WTC11 (cell line): ENCODE measurements around the gene DERL2. TPM values are rescaled to one million over a fixed set of nuclear protein-coding genes. Genes with fewer than 3 reads are reported as not detected.

Experiments
- ATAC-seq: fragments of 200-7000 bp; cut with Tn5 transposase; 2 replicates; pipeline ENCODE4 v1.10.0; 2021; ENCODE audit warnings: mild to moderate bottlenecking, moderate library complexity
- CTCF ChIA-PET: fragments of 300-600 bp; sonication (Branson Sonifier 250); formaldehyde crosslinking; loops from one replicate; lab custom pipeline; 2021; ENCODE audit warnings: antibody characterized with exemption; lab: Charles Lee
- POLR2A ChIA-PET: fragments of 350-600 bp; sonication (Branson Sonifier 250); formaldehyde crosslinking; loops from one replicate; lab custom pipeline; 2021; ENCODE audit warnings: antibody characterized with exemption; lab: Charles Lee
- DNase-seq: peaks from one replicate; pipeline ENCODE4 v3.0.0; 2021; ENCODE audit warnings: low spot score
- H3K27ac Mint-ChIP-seq: 2 replicates; pipeline ENCODE4 v1.8.0; 2021; ENCODE audit warnings: mixed read lengths
- H3K27me3 Mint-ChIP-seq: 2 replicates; pipeline ENCODE4 v1.8.0; 2021; ENCODE audit warnings: low read depth, mild to moderate bottlenecking, moderate library complexity, mixed read lengths
- H3K36me3 Mint-ChIP-seq: 2 replicates; pipeline ENCODE4 v1.8.0; 2021; ENCODE audit warnings: mixed read lengths
- H3K4me1 Mint-ChIP-seq: 2 replicates; pipeline ENCODE4 v1.8.0; 2022; ENCODE audit warnings: mixed read lengths
- H3K4me3 Mint-ChIP-seq: 2 replicates; pipeline ENCODE4 v1.8.0; 2021; ENCODE audit warnings: mild to moderate bottlenecking, moderate library complexity, mixed read lengths
- H3K9me3 Mint-ChIP-seq: 2 replicates; pipeline ENCODE4 v1.8.0; 2021; ENCODE audit warnings: mixed read lengths
- ATF2 ChIP-seq: sonication (generic); formaldehyde crosslinking; IDR thresholded peaks from 2 replicates; pipeline ENCODE4 v1.8.1; 2022; ENCODE audit warnings: low read depth, missing genetic modification reagents, borderline replicate concordance
- CBFB ChIP-seq: sonication (generic); formaldehyde crosslinking; IDR thresholded peaks from 2 replicates; pipeline ENCODE4 v1.8.1; 2022; ENCODE audit warnings: mild to moderate bottlenecking, low read depth, missing genetic modification reagents
- EMX1 ChIP-seq: fragments of 250-450 bp; sonication (Bioruptor Pico); IDR thresholded peaks from 2 replicates; pipeline ENCODE4 v1.8.0; 2021; ENCODE audit warnings: mild to moderate bottlenecking
- GABPB1 ChIP-seq: sonication (generic); formaldehyde crosslinking; IDR thresholded peaks from 2 replicates; pipeline ENCODE4 v1.8.1; 2023; ENCODE audit warnings: mild to moderate bottlenecking, missing genetic modification reagents
- GTF2I ChIP-seq: fragments of 250-450 bp; sonication (Bioruptor Pico); conservative IDR thresholded peaks from 2 replicates; pipeline ENCODE4 v1.4.0; 2021; ENCODE audit warnings: mild to moderate bottlenecking
- IRF2 ChIP-seq: sonication (generic); formaldehyde crosslinking; IDR thresholded peaks from 2 replicates; pipeline ENCODE4 v1.8.0; 2022; ENCODE audit warnings: low read depth, missing genetic modification reagents, borderline replicate concordance
- KAT7 ChIP-seq: sonication (generic); formaldehyde crosslinking; IDR thresholded peaks from 2 replicates; pipeline ENCODE4 v1.8.1; 2023; ENCODE audit warnings: missing genetic modification reagents, mild to moderate bottlenecking, borderline replicate concordance
- MYBL2 ChIP-seq: sonication (generic); formaldehyde crosslinking; IDR thresholded peaks from 2 replicates; pipeline ENCODE4 v1.8.1; 2023; ENCODE audit warnings: mild to moderate bottlenecking, moderate library complexity, missing genetic modification reagents
- NFYB ChIP-seq: sonication (generic); formaldehyde crosslinking; conservative IDR thresholded peaks from 2 replicates; pipeline ENCODE4 v1.8.0; 2022; ENCODE audit warnings: low read depth, missing genetic modification reagents
- OVOL2 ChIP-seq: fragments of 250-450 bp; sonication (Bioruptor Pico); IDR thresholded peaks from 2 replicates; pipeline ENCODE4 v1.9.0; 2021; ENCODE audit warnings: mild to moderate bottlenecking, borderline replicate concordance
- PRRX2 ChIP-seq: fragments of 250-450 bp; sonication (Bioruptor Pico); IDR thresholded peaks from 2 replicates; pipeline ENCODE4 v1.8.0; 2021; ENCODE audit warnings: mild to moderate bottlenecking
- TP53 ChIP-seq: sonication (generic); formaldehyde crosslinking; IDR thresholded peaks from 2 replicates; pipeline ENCODE4 v1.8.1; 2023; ENCODE audit warnings: mild to moderate bottlenecking, missing genetic modification reagents
- USF1 ChIP-seq: sonication (generic); formaldehyde crosslinking; IDR thresholded peaks from 2 replicates; pipeline ENCODE4 v1.8.0; 2022; ENCODE audit warnings: mild to moderate bottlenecking, missing genetic modification reagents
- ZBTB21 ChIP-seq: sonication (generic); formaldehyde crosslinking; IDR thresholded peaks from 2 replicates; pipeline ENCODE4 v1.8.1; 2023; ENCODE audit warnings: mild to moderate bottlenecking, missing genetic modification reagents, borderline replicate concordance
- ZBTB43 ChIP-seq: sonication (generic); formaldehyde crosslinking; IDR thresholded peaks from 2 replicates; pipeline ENCODE4 v1.8.1; 2023; ENCODE audit warnings: mild to moderate bottlenecking, missing genetic modification reagents
- ZMAT4 ChIP-seq: fragments of 250-450 bp; sonication (Bioruptor Pico); IDR thresholded peaks from 2 replicates; pipeline ENCODE4 v1.9.0; 2021; ENCODE audit warnings: mild to moderate bottlenecking
- ZNF263 ChIP-seq: sonication (generic); formaldehyde crosslinking; IDR thresholded peaks from 2 replicates; pipeline ENCODE4 v1.8.1; 2022; ENCODE audit warnings: low read depth, mild to moderate bottlenecking, moderate library complexity, missing genetic modification reagents
- total RNA-seq: library from RNA; stranded (reverse); gene quantifications from 3 replicates; pipeline ENCODE4 v1.2.3, GENCODE V29; 2021

DERL2 gene
- total RNA-seq, 1 experiment from 2014 or later: 47.1 TPM

- no peak for TF ChIP-seq ZBTB43 (CRISPR knock-in tag)
- no peak for TF ChIP-seq PRRX2
- TF ChIP-seq ZMAT4 (CRISPR knock-in tag): no peak
- TF ChIP-seq TP53: no peak
- no peak for TF ChIP-seq MYBL2 (CRISPR knock-in tag)
- TF ChIP-seq CBFB: no peak
- TF ChIP-seq USF1 (CRISPR knock-in tag): no peak
- TF ChIP-seq KAT7: no peak
- no peak for TF ChIP-seq OVOL2
- Mint-ChIP-seq H3K4me1 (peaks cover 11% of the 10 kb centered on the region), H3K36me3 (peaks cover 66% of the 10 kb centered on the region), H3K27ac (no peak overlapping the region), H3K27me3 (no peaks in the 10 kb centered on the region), H3K4me3 (no peak overlapping the region), H3K9me3 (no peaks in the 10 kb centered on the region)
- ChIA-PET CTCF (interaction anchor here (3.1 kb wide), 1 partner anchor 14 kb away, joined by 10 read pairs; the partner anchor contains the start of gene C1QBP), POLR2A (no interaction called here)
- DNase-seq (no peak), ATAC-seq (no peak)
Measured at GRCh38 chr17:5424909-5425308, 61.1 kb downstream of the DERL2 start.

GRCh38 chr17:5422505-5422904 lies 63.5 kb downstream of the DERL2 start:
- no peak overlapping the region for H3K27ac Mint-ChIP-seq
- H3K9me3 Mint-ChIP-seq: no peaks in the 10 kb centered on the region
- ATAC-seq: no peak
- CTCF ChIA-PET: interaction anchor here (0.9 to 3.1 kb wide), 2 partner anchors 8 to 16 kb away, joined by 3 to 10 read pairs; partner anchors contain the start of gene C1QBP
- H3K36me3 Mint-ChIP-seq: peaks cover 45% of the 10 kb centered on the region
- no peak overlapping the region for H3K4me3 Mint-ChIP-seq
- DNase-seq: no peak
- H3K4me1 Mint-ChIP-seq: peaks cover 11% of the 10 kb centered on the region
- POLR2A ChIA-PET: no interaction called here
- no peaks in the 10 kb centered on the region for H3K27me3 Mint-ChIP-seq
- TF ChIP-seq IRF2 (CRISPR knock-in tag) (no peak), NFYB (CRISPR knock-in tag) (no peak), ZMAT4 (CRISPR knock-in tag) (no peak), ATF2 (CRISPR knock-in tag) (no peak), GABPB1 (CRISPR knock-in tag) (no peak), GTF2I (CRISPR knock-in tag) (no peak), EMX1 (CRISPR knock-in tag) (no peak), ZNF263 (no peak), ZBTB21 (CRISPR knock-in tag) (no peak), CBFB (no peak)

Other genes with a start within 250 kb of the DERL2 start
- gene RABEP1, start 203.9 kb downstream of the DERL2 start, total RNA-seq: 37.7 to 42.0 TPM (median 40.9 TPM) in 3 replicates
- 63.0 to 87.7 TPM (median 65.4 TPM) in 3 replicates for gene NUP88, start 66.5 kb downstream of the DERL2 start, total RNA-seq
- gene RPAIN, start 66.0 kb downstream of the DERL2 start, total RNA-seq: 67.8 to 69.9 TPM (median 68.4 TPM) in 3 replicates
- gene C1QBP, start 47.0 kb downstream of the DERL2 start, total RNA-seq: 377 to 429 TPM (median 382 TPM) in 3 replicates
- 46.1 to 56.3 TPM (median 47.9 TPM) in 3 replicates for gene DHX33, start 17.2 kb downstream of the DERL2 start, total RNA-seq
- gene MIS12, start 388 bp upstream of the DERL2 start, total RNA-seq: 22.6 to 25.5 TPM (median 24.8 TPM) in 3 replicates
- 16.6 to 17.9 TPM (median 17.6 TPM) in 3 replicates for gene NLRP1, start 98.3 kb upstream of the DERL2 start, total RNA-seq